CD4-positive, alpha-beta T cell treated with Interleukin-6 for 4 hours (primary cell): ENCODE measurements around the gene OPN4.
A peak's percentile ranks its signal among the peaks of the same experiment; 100 is the strongest.

Source experiments
- DNase-seq: peaks from one replicate; pipeline ENCODE4 v3.0.0-alpha.2; 2020; ENCODE audit warnings: mixed read lengths

Gene OPN4

DNA sequence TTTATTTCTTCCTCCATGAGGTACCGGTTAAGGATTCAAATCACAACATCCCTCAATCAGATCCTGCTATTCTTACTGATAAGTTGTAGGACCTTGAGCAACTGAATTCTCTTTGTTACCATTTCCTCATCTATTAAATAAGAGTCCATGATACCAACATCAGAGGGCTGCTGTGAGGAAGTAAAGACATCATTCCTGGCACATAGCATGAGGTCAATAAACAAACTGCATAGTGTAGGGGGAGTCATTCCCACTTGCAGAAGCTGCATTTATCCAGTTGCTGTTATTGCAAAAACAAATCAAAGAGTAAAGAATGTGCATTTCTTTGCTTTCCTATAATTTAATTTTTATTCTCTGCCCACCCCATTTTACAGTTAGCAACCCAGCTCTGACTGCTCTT, 50.8 kb downstream of the OPN4 start:
- DNase-seq: no peak

DNA sequence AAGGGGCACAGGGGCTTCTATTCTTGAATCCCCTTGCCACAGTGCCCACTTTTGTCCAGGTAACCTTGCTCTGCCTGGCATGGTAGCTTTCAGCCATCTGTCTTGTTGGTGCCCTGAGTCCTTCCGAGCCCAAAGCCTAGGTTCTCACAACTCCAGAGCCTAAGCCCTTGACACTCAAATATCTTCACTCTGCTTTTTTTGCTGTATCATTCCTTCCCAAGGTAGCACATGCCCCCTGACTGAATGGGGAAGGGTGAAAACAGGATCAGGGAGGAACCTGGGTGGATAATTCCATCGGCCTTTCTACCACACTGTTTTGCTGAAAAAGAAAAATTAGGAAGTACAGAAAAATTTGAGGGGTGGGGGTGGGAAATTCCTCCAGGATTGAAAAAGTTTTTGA, 51.6 kb downstream of the OPN4 start:
- no peak for DNase-seq

DNA sequence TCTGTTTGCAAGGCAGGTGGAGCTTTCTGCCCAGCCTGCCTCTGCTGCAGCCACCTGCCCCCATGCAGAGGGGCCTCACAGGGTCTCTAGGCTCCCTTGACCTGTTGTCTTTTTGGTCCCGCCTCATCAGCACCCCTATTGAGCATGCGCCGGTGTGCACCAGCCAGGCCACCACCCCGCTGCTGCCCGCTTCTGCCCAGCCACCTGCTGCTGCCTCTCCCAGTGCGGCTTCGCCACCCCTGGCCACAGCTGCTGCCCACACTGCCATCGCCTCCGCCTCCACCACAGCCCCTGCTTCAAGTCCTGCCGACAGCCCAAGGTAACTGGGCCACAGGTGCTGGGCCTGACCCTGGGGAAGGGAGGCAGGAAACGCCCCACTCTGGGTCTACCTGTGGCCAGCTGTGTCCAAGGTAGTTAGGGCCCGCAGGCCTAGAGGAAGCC, 52.1 kb downstream of the OPN4 start:
- DNase-seq: no peak

DNA sequence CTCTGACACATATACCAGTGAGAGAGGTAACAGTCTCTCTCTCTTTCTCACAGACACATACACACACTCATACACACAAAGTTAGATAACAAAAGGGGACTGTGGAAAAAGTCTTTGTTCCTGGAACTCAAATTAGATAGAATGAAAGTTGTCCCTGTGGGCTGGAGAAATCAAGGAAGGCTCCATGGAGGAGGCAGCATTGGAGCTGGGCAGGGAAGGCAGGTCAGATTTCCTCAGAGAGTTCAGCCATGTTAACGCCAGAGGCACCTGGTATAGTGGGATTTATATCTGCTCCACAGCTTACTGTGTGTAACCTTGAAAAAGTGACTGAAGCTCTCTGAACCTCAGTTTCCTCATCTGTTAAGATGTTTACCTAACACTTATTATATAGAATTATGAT, 52.6 kb downstream of the OPN4 start:
- no peak for DNase-seq

DNA sequence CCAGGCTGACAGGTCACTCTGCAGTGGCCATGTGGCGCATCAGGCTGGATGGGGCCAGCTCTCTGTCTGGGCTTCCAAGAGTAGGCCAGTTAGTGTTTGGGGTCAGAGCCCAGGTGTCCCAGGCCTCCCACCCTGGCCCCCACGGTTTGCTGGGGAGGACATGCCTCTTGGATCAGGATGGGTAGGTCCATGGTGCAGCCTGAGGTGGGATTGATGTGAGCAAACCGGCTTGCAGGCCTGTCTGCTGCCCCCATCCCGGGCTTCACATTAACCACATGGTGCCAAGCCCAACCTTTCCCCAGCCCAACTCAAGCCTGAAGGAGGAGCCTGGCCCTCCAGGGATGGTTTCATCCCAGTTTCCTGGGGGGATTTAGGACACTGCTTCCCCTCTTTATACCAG, 53.2 kb downstream of the OPN4 start:
- no peak for DNase-seq

DNA sequence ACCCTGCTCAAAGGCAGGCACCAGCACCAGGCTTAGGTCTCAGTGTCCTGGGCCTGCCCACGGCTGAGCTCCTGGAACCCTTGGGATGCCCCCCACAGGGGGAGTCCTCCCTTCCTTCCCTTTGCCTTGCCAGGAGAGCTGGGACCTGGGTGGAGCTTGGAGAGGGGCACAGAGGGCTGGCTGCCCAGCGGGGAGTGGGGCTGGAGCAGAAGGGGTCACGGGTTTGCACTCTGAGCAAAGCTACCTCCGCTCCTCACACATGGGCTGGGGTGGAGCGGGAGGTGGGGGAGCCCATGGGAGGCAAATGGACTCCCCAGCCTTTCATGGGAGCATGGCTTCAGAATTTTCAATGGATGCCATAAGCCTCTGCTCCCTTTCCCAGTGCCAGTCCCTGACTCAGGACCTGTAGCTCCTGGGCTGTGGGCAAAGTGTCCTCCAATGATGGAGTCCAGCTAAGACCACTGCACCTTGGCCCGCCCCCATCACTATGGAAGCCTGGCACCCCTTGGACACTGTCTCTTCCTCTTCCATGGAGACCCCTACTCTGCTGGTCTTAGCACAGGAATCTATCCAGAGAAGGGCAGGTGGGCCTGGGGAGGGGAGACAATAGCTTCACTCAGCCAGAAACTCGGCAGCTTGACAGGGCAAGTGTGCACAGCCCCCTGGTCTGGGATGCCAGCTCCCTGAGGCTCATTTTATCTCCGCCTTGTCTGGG, 53.9 kb downstream of the OPN4 start:
- no peak for DNase-seq

DNA sequence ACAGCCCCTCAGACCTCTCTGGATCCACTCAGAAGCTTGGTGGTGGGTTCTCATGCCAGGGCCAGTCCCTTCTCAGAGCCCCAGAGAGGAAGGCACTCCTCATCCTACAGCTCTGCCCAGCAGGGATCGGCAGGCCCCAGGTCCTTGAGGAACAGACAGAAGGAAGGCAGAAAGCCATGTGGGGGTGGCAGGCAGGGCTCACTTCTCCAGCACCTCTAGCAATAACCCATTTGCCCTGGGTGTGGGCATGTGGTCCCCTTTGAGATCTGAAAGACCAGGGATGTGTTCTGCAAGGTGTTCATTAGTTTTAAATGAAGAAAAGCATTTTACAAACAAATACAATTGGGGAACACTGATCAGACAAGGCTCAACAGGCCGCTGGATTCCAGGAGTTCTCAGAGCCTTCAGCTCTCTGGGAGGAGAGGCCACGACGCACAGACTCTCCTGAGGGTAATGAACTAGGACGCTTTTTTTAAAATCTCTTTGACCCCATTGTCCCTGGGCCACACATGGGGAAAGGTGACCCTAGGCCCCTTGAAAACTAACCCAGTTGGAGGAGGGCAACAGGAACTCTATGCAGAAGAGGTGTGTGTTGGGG, 54.5 kb downstream of the OPN4 start:
- DNase-seq: no peak

DNA sequence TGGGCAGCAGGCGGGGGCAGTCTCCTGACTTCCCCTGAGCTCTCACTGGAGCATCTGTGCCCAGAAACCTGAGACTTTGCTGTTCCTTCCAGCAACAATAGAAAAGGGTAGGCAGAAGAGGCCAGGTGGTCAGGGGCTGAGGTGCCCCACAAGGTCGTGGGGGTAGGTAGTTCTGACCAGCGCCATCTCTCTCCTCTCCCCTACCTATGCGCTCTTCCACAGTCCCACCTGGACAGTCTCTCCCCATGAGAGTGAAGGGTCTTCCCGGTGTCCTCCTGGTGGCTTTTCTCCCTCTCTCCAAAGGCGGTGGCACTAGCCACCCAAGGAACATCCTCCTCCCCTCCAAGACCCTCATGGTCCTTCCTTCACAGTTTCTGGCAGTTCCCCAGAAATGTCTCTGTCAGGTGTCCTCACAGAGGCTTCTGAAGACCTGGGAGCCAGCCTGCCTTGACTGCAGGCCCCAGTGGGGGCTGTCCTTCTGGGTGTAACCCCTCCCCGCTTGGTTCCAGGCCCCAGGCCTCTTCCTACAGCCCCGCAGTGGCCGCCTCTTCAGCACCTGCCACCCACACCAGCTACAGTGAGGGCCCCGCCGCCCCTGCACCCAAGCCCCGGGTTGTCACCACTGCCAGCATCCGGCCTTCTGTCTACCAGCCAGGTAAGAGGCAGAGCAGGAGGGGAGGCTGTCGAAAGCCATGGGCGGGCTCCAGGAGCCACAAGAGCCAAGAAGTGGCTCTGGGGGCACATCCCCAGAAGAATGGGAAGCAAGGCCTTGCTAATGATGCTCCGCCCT, 55.2 kb downstream of the OPN4 start:
- DNase-seq: no peak

DNA sequence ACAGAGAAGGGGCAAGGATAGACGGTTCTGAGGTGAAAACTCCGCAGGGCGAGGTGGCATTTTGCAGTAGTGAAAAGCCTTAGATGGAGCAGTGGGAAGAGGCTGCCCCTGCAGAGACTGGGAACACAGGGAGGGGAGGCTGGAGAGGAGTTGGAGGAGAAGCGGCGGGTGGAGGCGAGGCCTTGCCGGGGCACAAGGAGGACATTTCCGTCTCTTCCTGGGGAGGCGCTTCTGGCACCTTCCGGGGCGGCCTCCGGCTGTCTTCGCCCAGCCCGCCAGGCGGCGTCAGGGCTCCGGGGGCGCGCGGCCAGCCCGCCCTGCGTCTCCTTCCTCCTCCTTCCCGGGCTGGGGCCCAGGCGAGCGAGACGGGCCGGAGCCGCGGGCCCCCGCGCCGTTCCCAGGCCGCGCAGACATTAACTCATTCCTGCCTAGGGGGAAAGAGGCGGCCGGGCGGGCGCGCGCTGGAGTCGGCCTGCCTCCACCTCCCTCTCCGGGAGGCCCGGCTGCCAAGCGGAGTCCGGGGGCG, 56.7 kb downstream of the OPN4 start:
- peak; percentile 88 for DNase-seq

DNA sequence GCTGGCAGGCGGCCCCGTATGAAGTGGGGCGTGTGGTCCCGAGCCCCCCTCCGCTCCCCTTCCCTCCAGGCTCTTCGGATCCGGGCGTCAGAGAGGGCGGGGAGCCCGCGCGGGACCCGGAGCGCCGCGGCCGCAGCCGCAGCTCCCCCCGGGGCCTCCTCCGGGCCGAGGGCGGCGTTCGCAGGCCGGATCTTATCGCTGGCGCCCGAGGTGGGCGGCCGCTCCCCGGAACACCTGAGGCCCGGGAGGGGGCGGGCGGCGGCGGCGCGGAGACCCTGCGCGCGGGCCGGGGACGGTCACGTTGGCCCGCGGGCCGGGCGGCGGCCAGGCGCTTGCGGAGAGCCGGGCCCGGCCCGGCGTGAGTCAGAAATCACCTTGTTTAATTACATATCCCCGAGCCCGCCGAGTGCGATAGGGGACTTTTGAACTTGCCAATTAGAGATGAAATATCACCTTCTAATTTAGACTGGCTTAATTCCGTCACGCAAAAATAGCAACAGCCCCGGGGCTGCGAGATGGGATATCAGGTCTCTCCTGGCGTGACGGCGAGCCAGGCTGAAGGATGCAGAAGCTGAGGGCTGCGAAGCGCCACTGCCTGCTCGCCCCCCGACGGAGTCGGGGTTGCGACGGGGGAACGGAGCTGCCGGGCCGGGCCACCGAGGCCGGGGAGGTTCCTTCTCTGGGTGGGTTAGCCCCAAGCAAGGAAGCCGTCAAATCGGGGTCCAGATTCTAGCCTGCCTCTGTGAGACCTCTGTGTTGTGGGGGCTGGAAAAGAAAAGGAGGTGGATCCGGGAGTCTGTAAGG, 57.4 kb downstream of the OPN4 start:
- peak; percentile 61 for DNase-seq

DNA sequence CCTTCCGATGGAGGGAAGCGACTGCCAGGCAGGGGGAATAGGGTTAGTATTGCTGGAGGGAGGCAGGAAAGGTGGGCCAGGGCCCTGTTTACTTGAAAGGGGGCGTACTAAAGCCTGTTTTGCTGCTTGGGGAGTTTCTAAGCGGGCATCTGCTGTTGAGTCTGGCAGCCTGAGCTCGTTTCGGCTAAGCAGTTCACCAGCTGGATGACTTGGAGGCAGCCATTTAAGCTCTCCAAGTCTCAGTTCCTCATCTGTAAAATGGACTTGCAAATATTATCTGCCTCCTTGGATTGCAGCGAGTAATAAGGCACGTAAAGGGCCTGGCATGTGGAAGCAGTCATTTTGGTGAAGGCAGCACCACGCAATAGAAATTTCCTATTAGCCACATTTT, 58.0 kb downstream of the OPN4 start:
- peak; percentile 9 for DNase-seq

DNA sequence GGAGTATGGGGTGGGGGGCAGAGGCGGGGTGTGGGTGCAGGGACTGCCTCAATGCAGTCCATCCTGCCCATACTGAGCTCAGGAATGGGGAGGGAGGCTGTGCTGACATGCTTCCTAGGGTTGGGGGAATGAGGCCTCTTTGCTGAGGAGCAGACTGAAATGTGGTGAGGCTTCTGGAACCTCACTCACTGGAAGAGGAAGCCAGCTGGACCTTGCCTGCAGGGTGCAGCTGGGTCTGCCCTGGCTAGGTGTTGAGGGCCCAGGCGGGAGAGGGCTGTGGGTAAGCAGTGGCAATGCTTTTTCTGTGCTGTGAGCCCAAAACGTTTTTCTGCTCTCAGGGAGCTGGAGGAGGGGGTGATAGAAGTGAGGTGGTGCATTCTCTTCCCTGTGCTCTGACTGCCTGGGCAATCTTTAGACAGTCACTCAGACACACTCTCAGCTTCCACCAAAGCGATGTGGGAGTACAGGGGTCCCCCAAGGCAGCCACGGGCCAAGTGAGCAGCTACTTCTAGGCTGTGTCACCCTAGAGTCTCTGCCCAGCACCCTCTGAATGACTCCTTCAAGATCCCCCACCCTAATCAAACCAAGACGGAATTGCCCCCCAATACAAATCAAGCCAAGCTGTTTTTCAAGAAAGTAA, 60.9 kb downstream of the OPN4 start:
- DNase-seq: no peak

DNA sequence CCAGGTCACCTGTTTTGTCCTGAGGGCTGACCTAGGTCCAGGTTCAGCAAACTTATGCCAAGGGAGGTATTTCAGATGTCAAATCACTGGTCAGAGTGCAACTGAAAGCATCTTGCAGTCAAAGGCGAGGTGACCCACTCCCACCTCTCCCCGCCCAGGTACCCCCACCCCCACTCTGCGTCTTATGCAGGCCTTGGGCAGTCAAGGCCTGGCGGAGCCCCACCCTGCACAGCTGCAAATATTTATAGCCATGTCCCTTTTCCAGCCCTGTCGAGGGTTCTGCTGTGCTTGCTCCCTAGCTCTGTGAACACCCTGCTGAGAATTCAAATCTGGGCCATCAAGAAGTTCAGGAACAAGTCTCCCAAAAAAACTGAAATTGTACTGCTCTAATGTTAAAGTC, 61.5 kb downstream of the OPN4 start:
- DNase-seq: no peak
